Sigmoid colon (tissue), 4 donors: Measurements from ENCODE around the gene HEPHL1.

ENCODE experiments used
- EP300 ChIP-seq, 4 donors: sonication (generic); formaldehyde crosslinking; IDR thresholded peaks; one replicate each; pipeline ENCODE4 v1.6.1; 2017; ENCODE audit warnings: antibody characterized with exemption in 4 of 4
- POLR2A ChIP-seq, 2 donors: fragments of 450-650 bp; IDR thresholded peaks; one replicate each; pipeline ENCODE4 v1.6.1; 2016; ENCODE audit warnings: antibody characterized with exemption in 2 of 2, mild to moderate bottlenecking in 2 of 2, moderate library complexity in 2 of 2
- TF ChIP-seq, protein P1 (sequence below), 4 experiments: fragments of 450-650 bp in 3 of 4; fragments of 200-600 bp in 1 of 4; IDR thresholded peaks; one replicate each; pipeline ENCODE4 v1.5.1; 2016 to 2019; ENCODE audit warnings: antibody characterized with exemption in 4 of 4, mild to moderate bottlenecking in 3 of 4, moderate library complexity in 2 of 4

GRCh38 chr11:94002226-94002625 is 18.9 kb upstream of the HEPHL1 start:
- TF ChIP-seq, protein P1, sequence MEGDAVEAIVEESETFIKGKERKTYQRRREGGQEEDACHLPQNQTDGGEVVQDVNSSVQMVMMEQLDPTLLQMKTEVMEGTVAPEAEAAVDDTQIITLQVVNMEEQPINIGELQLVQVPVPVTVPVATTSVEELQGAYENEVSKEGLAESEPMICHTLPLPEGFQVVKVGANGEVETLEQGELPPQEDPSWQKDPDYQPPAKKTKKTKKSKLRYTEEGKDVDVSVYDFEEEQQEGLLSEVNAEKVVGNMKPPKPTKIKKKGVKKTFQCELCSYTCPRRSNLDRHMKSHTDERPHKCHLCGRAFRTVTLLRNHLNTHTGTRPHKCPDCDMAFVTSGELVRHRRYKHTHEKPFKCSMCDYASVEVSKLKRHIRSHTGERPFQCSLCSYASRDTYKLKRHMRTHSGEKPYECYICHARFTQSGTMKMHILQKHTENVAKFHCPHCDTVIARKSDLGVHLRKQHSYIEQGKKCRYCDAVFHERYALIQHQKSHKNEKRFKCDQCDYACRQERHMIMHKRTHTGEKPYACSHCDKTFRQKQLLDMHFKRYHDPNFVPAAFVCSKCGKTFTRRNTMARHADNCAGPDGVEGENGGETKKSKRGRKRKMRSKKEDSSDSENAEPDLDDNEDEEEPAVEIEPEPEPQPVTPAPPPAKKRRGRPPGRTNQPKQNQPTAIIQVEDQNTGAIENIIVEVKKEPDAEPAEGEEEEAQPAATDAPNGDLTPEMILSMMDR (IDR thresholded peaks at IDR 0.05): no peak
- no peak for TF ChIP-seq POLR2A (IDR thresholded peaks at IDR 0.05)
- no peak for TF ChIP-seq EP300 (IDR thresholded peaks at IDR 0.05)
